GM12878 (cell line): ENCODE data around the gene MAN1B1. TPM values are rescaled to one million over a fixed set of nuclear protein-coding genes. Genes with fewer than 3 reads are reported as not detected.

Experiments used
- ATAC-seq: fragments of 200-7000 bp; cut with Tn5 transposase; 3 replicates; pipeline ENCODE4 v1.9.1; 2020; ENCODE audit warnings: mild to moderate bottlenecking, moderate library complexity
- BruUV-seq: library from RNA; stranded (reverse); fragments of 400-500 nt; replicated peaks from 2 replicates; lab custom pipeline; 2021; lab: Mats Ljungman, UMichigan
- CTCF ChIA-PET: fragments of 300-600 bp; sonication (Branson Sonifier 250); formaldehyde crosslinking; extraction: SDS; loops from one replicate; lab custom pipeline; 2021; ENCODE audit warnings: inconsistent platforms; lab: Yijun Ruan, JAX
- POLR2A ChIA-PET: fragments of 350-600 bp; formaldehyde crosslinking; extraction: SDS; loops from one replicate; lab custom pipeline; 2021; ENCODE audit warnings: inconsistent platforms; lab: Charles Lee
- RAD21 ChIA-PET: fragments of 300-600 bp; sonication (Branson Sonifier 250); formaldehyde crosslinking; loops from one replicate; lab custom pipeline; 2023; ENCODE audit warnings: antibody characterized with exemption; ENCODE audit not compliant: unreplicated experiment; lab: Charles Lee
- SMC1A ChIA-PET: fragments of 300-600 bp; sonication (Branson Sonifier 250); formaldehyde crosslinking; loops from one replicate; lab custom pipeline; 2023; ENCODE audit not compliant: unreplicated experiment, uncharacterized antibody; lab: Charles Lee
- DNase-seq: peaks from one replicate; pipeline ENCODE4 v3.0.0-alpha.2; 2011; ENCODE audit warnings: low read depth, low spot score
- FAIRE-seq: peaks from 3 replicates; lab custom pipeline; 2011; peaks lifted over from hg19 to GRCh38; lab: Jason Lieb, UNC
- H2AFZ ChIP-seq: 2 replicates; pipeline ENCODE4 v1.6.0; 2011; ENCODE audit warnings: low read depth, low read length, control low read depth; ENCODE audit not compliant: control insufficient read depth
- H3K27ac ChIP-seq: 2 replicates; pipeline ENCODE4 v1.5.1; 2011; ENCODE audit warnings: control low read depth; ENCODE audit not compliant: control insufficient read depth, insufficient read depth
- H3K27me3 ChIP-seq, 2 experiments: replicated peaks in 1 of 2; 2 replicates each; pipeline versions ENCODE4 v1.6.0 to v1.6.1; 2011; ENCODE audit warnings: low read length in 1 of 2; ENCODE audit not compliant: control insufficient read depth in 2 of 2, insufficient read depth in 2 of 2
- H3K36me3 ChIP-seq, 2 experiments: 2 replicates each; pipeline ENCODE4 v1.5.1; 2011; ENCODE audit warnings: low read length in 1 of 2; ENCODE audit not compliant: control insufficient read depth in 2 of 2, insufficient read depth in 2 of 2
- H3K4me1 ChIP-seq: 2 replicates; pipeline ENCODE4 v1.6.1; 2011; ENCODE audit warnings: mild to moderate bottlenecking, low read length, moderate library complexity, mixed read lengths; ENCODE audit not compliant: control insufficient read depth, insufficient read depth
- H3K4me2 ChIP-seq: 2 replicates; pipeline ENCODE4 v1.6.0; 2011; ENCODE audit warnings: control low read depth; ENCODE audit not compliant: control insufficient read depth, insufficient read depth
- H3K4me3 ChIP-seq: fragments of 200-600 bp; sonication (generic); 2 replicates; pipeline ENCODE4 v1.5.1; 2016
- H3K79me2 ChIP-seq: 2 replicates; pipeline ENCODE4 v1.6.0; 2011; ENCODE audit warnings: low read length; ENCODE audit not compliant: control insufficient read depth, insufficient read depth
- H3K9ac ChIP-seq: 2 replicates; pipeline ENCODE4 v1.8.0; 2011; ENCODE audit warnings: low read length, control low read depth, mixed read lengths; ENCODE audit not compliant: control insufficient read depth, insufficient read depth
- H3K9me3 ChIP-seq: replicated peaks from 3 replicates; pipeline ENCODE4 v1.5.1; 2011; ENCODE audit warnings: mild to moderate bottlenecking, low read length; ENCODE audit not compliant: control insufficient read depth, insufficient read depth
- H4K20me1 ChIP-seq: 2 replicates; pipeline ENCODE4 v1.6.0; 2011; ENCODE audit not compliant: control insufficient read depth, insufficient read depth
- CREB1 ChIP-seq: IDR thresholded peaks from 2 replicates; pipeline ENCODE4 v1.6.1; 2012; ENCODE audit warnings: low read depth, mild to moderate bottlenecking, inconsistent platforms
- ELK1 ChIP-seq: IDR thresholded peaks from 2 replicates; pipeline ENCODE4 v1.6.1; 2012; ENCODE audit warnings: low read depth, low read length, improper control_type of control experiment
- HDGF ChIP-seq: fragments of 450-650 bp; IDR thresholded peaks from 2 replicates; pipeline ENCODE4 v1.6.1; 2016; ENCODE audit warnings: antibody characterized with exemption
- NFYB ChIP-seq: IDR thresholded peaks from 2 replicates; pipeline ENCODE4 v1.6.1; 2011; ENCODE audit warnings: low read depth, mild to moderate bottlenecking, low read length, improper control_type of control experiment, moderate library complexity; ENCODE audit not compliant: insufficient read depth
- SIX5 ChIP-seq: IDR thresholded peaks from 2 replicates; pipeline ENCODE4 v1.6.1; 2011; ENCODE audit warnings: mild to moderate bottlenecking, low read depth, low read length, moderate library complexity; ENCODE audit not compliant: severe bottlenecking
- SRF ChIP-seq, 2 experiments: IDR thresholded peaks; 2 replicates each; pipeline ENCODE4 v1.6.1; 2011; ENCODE audit warnings: low read depth in 2 of 2, low read length in 2 of 2, mild to moderate bottlenecking in 1 of 2, moderate library complexity in 1 of 2
- ZBTB33 ChIP-seq: fragments of 450-650 bp; IDR thresholded peaks from 2 replicates; pipeline ENCODE4 v1.6.1; 2017; ENCODE audit warnings: mild to moderate bottlenecking
- ZNF207 ChIP-seq: fragments of 450-650 bp; IDR thresholded peaks from 2 replicates; pipeline ENCODE4 v1.6.1; 2014; ENCODE audit warnings: antibody characterized with exemption, mild to moderate bottlenecking, borderline replicate concordance
- WGBS: methylation state at CpG from one replicate; pipeline ENCODE4 v1.1.6; 2016; ENCODE audit warnings: low lambda C conversion rate; ENCODE audit not compliant: insufficient replicate concordance, insufficient coverage; ENCODE audit errors: missing lambda C conversion rate; 5-methylcytosine and 5-hydroxymethylcytosine counted together
- in situ Hi-C: fragments of 300-500 bp; cut with MboI; formaldehyde crosslinking; loops from 9 replicates; pipeline ENCODE4 v1.14.3; 2018; ENCODE audit warnings: mixed read lengths
- intact Hi-C: fragments of 100-400 bp; cut with micrococcal nuclease; formaldehyde crosslinking; loops from one replicate; pipeline ENCODE4 v1.14.2; 2022; ENCODE audit not compliant: unreplicated experiment
- polyA plus RNA-seq, 11 experiments: library from polyadenylated mRNA; depleted of rRNA in 4 of 11; unstranded in 6 of 11; stranded (reverse) in 5 of 11; fragments of >200 nt; fragmentation: Nextera tagmentation in 4 of 11; fragmentation: Illumina TruSeq in 1 of 11; extraction: Ambion mirVana in 4 of 11; extraction: Trizol in 1 of 11; gene quantifications; 1 replicate in 1 of 11; 2 replicates in 10 of 11; pipeline versions ENCODE4 v1.2.1 to v1.2.3, GENCODE V29; 2011 to 2016; ENCODE audit warnings: inconsistent platforms in 2 of 11, missing spikeins in 2 of 11, low read depth in 1 of 11
- total RNA-seq, 4 experiments: library from RNA; depleted of rRNA in 3 of 4; stranded (reverse); fragments of >200 nt in 3 of 4; fragmentation: Illumina TruSeq in 1 of 4; extraction: Trizol in 1 of 4; gene quantifications; 2 replicates each; pipeline versions ENCODE4 v1.2.1 to v1.2.3, GENCODE V29; 2013 to 2021
- TF ChIP-seq, protein P1 (sequence below): IDR thresholded peaks from 2 replicates; pipeline ENCODE4 v1.6.1; 2012; ENCODE audit warnings: improper control_type of control experiment, low read depth, low read length; ENCODE audit not compliant: insufficient replicate concordance
- TF ChIP-seq, protein P2 (sequence below): IDR thresholded peaks from 2 replicates; pipeline ENCODE4 v1.6.1; 2011; ENCODE audit warnings: borderline replicate concordance, low read depth, mild to moderate bottlenecking, moderate library complexity, low read length; ENCODE audit not compliant: insufficient read depth, poor library complexity, severe bottlenecking
- TF ChIP-seq, protein P3 (sequence below): fragments of 450-650 bp; IDR thresholded peaks from 2 replicates; pipeline ENCODE4 v1.6.1; 2016; ENCODE audit warnings: mild to moderate bottlenecking

The MAN1B1 gene
- total and polyA plus RNA-seq, 10 of the 15 experiments (the other 5 are each of a cell fraction or from before 2014, with no cell fraction given), result 0.71 to 34.1 (median 22.7) TPM

DNA sequence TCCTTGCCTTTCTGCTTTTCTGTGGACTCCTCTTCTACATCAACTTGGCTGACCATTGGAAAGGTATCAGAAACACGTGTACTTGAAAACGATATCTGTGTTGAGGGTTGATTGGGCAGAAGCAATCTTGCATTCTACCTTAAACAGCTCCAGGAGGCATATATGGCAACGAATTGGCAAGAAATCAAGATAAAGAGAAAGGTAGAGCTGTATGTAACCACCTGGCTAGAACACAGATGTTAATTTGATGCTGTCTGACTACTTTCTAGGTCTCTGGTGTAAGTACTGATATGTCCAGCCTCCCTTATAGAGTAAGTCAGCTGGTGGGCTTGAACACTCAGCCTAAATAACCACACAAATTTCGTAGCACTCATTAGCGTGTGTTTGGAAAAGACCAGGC is 1.3 kb downstream of the MAN1B1 start:
- SMC1A ChIA-PET, result interaction anchor here (2.7 kb wide), 1 partner anchor 11 kb away, joined by 11 read pairs; the partner anchor contains the start of gene UAP1L1
- ATAC-seq (no peak), DNase-seq (no peak), FAIRE-seq (no peak)
- 93% methylated on average over 5 of the region's 5 CpGs for WGBS
- H4K20me1 ChIP-seq, result no peaks in the 10 kb centered on the region
- no peak overlapping the region for H3K9ac ChIP-seq
- in situ Hi-C loops, result no loop called here
- no peak overlapping the region for H2AFZ ChIP-seq
- intact Hi-C loops, result no loop called here
- no peaks in the 10 kb centered on the region for H3K27me3 ChIP-seq
- H3K79me2 ChIP-seq, result peaks cover 10% of the 10 kb centered on the region
- POLR2A ChIA-PET, result interaction anchor here (0.5 to 1.7 kb wide), 9 partner anchors 8 to 325 kb away, joined by 3 to 7 read pairs (median 5); partner anchors contain the start of genes SAPCD2 and TPRN
- peaks cover 24% of the 10 kb centered on the region for H3K4me1 ChIP-seq
- H3K4me2 ChIP-seq, result peak overlapping the region; percentile 96; the same call in 1 of the 2 replicates
- H3K36me3 ChIP-seq, result peaks cover 0 to 3% of the 10 kb centered on the region in 2 experiments; a peak in 1 of 4 replicates
- CTCF ChIA-PET, result interaction anchor here (0.8 to 1.6 kb wide), 6 partner anchors 20 to 149 kb away, joined by 3 to 9 read pairs (median 4); no protein-coding TSS in a partner anchor
- TSS peak; percentile 48 for BruUV-seq
- RAD21 ChIA-PET, result interaction anchor here (0.7 to 2.7 kb wide), 5 partner anchors 8 to 113 kb away, joined by 3 to 32 read pairs (median 15); partner anchors contain the start of genes SAPCD2 and TPRN
- H3K27ac ChIP-seq, result no peak overlapping the region
- H3K9me3 ChIP-seq, result no peaks in the 10 kb centered on the region
- H3K4me3 ChIP-seq, result peak overlapping the region; percentile 73
- TF ChIP-seq ZNF207 (no peak), CREB1 (no peak), ZBTB33 (no peak), NFYB (no peak), SRF (IDR thresholded peaks at IDR 0.05; ENCODE audit: low read depth in 2 of 2, low read length in 2 of 2) (no peak), HDGF (no peak), ELK1 (no peak), SIX5 (no peak)
- TF ChIP-seq, protein P1, sequence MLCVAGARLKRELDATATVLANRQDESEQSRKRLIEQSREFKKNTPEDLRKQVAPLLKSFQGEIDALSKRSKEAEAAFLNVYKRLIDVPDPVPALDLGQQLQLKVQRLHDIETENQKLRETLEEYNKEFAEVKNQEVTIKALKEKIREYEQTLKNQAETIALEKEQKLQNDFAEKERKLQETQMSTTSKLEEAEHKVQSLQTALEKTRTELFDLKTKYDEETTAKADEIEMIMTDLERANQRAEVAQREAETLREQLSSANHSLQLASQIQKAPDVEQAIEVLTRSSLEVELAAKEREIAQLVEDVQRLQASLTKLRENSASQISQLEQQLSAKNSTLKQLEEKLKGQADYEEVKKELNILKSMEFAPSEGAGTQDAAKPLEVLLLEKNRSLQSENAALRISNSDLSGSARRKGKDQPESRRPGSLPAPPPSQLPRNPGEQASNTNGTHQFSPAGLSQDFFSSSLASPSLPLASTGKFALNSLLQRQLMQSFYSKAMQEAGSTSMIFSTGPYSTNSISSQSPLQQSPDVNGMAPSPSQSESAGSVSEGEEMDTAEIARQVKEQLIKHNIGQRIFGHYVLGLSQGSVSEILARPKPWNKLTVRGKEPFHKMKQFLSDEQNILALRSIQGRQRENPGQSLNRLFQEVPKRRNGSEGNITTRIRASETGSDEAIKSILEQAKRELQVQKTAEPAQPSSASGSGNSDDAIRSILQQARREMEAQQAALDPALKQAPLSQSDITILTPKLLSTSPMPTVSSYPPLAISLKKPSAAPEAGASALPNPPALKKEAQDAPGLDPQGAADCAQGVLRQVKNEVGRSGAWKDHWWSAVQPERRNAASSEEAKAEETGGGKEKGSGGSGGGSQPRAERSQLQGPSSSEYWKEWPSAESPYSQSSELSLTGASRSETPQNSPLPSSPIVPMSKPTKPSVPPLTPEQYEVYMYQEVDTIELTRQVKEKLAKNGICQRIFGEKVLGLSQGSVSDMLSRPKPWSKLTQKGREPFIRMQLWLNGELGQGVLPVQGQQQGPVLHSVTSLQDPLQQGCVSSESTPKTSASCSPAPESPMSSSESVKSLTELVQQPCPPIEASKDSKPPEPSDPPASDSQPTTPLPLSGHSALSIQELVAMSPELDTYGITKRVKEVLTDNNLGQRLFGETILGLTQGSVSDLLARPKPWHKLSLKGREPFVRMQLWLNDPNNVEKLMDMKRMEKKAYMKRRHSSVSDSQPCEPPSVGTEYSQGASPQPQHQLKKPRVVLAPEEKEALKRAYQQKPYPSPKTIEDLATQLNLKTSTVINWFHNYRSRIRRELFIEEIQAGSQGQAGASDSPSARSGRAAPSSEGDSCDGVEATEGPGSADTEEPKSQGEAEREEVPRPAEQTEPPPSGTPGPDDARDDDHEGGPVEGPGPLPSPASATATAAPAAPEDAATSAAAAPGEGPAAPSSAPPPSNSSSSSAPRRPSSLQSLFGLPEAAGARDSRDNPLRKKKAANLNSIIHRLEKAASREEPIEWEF, result no peak
- TF ChIP-seq, protein P2, sequence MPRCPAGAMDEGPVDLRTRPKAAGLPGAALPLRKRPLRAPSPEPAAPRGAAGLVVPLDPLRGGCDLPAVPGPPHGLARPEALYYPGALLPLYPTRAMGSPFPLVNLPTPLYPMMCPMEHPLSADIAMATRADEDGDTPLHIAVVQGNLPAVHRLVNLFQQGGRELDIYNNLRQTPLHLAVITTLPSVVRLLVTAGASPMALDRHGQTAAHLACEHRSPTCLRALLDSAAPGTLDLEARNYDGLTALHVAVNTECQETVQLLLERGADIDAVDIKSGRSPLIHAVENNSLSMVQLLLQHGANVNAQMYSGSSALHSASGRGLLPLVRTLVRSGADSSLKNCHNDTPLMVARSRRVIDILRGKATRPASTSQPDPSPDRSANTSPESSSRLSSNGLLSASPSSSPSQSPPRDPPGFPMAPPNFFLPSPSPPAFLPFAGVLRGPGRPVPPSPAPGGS, result no peak
- TF ChIP-seq, protein P3, sequence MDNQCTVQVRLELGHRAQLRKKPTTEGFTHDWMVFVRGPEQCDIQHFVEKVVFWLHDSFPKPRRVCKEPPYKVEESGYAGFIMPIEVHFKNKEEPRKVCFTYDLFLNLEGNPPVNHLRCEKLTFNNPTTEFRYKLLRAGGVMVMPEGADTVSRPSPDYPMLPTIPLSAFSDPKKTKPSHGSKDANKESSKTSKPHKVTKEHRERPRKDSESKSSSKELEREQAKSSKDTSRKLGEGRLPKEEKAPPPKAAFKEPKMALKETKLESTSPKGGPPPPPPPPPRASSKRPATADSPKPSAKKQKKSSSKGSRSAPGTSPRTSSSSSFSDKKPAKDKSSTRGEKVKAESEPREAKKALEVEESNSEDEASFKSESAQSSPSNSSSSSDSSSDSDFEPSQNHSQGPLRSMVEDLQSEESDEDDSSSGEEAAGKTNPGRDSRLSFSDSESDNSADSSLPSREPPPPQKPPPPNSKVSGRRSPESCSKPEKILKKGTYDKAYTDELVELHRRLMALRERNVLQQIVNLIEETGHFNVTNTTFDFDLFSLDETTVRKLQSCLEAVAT, result no peak
